Measurements from ENCODE around the gene NIPAL3.
"Not testable (repeated sequence)": the region's sequence is repeated elsewhere in the genome, so short reads cannot be mapped to it uniquely, and the experiment has no call there.

NIPAL3 gene

DNA sequence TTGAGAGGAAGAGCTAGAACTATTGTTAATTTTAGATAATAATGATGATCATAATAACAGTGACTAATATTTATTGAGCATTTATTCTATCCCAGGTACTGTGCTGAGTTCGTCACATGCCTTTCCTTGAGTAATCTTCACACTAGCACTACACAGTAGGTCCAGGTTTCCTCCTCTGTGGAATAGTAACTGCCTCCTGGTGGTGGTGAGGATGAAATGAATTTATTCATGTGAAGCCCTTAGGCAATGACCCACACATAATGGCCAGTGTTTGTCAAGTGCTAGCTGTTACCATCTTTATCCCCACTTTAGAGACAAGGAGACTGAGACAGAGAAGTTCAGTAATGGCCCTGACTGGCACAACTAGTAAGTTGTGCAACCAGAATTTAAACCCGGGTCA, 5.9 kb downstream of the NIPAL3 start:
- FAIRE-seq = no peak
- no peak for DNase-seq (ENCODE audit: low spot score)

DNA sequence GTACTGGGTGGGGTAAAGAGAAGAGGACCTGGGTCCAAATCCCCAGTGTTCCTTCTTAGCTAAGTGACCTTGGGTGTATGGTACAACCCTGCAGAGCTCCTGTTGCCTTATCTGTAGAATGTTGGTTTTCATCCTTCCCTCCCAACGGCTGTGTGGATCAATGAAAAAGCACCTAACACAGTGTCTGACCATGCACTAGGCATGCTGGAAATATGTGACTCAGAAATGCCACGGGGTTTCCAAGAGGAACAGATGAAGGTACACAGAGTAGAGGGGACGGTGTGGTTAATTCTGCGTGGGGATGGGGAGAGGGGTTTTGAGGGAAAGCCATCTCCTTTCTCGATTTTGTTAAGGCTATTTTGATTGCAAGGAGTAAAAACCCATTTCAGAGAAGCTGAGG, 8.6 kb downstream of the NIPAL3 start:
- no peak for DNase-seq (ENCODE audit: low spot score)
- no peak for FAIRE-seq

DNA sequence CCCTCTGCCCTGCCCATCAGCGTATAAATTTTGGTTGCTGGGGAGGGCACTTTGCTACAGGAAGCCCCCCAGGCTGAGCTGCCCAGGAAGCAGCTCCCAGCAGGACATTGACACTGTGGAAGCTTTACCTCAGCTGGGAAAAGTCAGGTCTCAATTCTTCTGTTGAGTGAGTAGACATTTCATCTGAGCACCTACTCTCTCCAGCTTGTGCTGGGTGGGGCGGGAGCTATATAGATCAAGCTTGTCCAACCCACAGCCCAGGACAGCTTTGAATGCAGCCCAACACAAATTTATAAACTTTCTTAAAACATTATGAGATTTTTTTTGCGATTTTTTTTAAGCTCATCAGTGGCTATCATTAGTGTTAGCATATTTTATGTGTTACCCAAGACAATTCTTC, 9.4 kb downstream of the NIPAL3 start:
- FAIRE-seq = no peak
- no peak for DNase-seq (ENCODE audit: low spot score)

DNA sequence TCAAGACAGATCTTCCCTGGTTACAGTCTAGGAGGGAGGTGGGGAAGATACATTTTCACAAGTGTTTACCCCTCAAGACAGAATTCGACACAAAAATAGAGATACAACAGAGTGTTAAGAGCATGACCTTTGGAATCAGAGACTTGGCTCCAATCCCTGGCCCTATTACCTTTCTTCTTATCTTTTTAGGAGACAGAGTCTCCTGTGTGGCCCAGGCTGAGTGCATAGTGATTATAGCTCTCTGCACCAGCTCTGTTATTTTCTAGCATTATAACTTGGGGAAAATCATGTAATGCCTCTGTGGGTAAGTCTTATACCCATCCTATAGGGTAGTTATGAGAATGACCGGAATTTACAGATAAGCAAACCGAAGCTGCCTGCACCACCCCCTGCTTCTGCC, 9.8 kb downstream of the NIPAL3 start:
- DNase-seq (ENCODE audit: low spot score) (no peak), FAIRE-seq (no peak)

DNA sequence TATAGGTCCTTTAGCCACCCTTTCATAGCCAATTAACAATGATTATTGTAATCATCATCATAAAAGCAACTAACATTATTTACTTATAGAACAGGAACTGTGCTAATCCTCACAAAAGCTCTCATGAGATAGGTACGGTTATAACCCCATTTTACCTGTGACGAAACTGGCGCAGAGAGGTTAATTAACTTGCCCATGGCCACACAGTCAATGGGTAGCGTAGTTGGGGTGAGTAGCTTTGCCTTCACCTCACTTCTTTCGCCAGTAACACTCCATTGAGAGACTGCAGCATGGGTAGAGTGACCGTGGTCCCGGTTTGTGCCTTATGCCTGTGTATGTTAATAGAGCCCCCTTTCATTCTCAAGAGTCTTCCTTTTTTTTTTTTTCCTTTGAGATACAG, 10.3 kb downstream of the NIPAL3 start:
- FAIRE-seq (no peak), DNase-seq (ENCODE audit: low spot score) (no peak)

DNA sequence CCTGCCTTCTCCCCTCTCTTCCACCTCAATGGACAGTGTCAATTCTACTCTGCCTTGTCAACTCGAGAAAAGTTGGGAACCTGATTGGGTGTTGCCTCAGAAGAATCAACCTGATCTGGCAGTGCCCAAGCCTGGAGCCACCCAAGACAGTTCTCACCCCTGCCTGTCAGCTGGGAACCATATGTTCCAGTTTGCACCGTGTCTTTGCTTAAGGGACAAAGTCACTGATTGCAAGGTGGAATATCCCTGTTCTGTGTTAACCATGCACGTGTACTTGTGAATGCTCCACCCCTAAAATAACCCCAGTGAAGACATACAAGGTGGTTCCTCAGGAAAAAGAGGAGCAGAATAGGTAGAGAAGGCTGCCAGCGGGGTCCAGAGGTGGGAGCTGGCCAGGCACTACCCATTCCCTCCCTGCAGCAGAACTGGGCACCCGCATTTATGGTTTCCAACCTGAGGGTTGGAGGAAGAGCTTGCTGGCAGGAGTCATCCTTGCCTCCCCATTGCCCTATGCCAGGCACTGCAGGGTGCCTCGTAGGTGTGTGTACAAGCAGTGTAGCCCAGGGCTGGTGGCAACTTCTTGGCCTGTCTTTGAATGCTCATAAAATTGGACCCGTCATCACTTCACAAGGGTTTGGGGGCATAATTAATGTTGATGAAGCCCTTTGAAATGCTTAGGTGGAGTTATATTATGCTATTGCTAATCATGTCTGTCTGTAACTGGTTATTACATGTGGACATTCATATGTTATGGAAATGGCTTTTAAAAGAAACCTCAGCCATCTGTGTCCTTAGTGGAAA, 11.3 kb downstream of the NIPAL3 start:
- FAIRE-seq = no peak
- DNase-seq (ENCODE audit: low spot score) = no peak

DNA sequence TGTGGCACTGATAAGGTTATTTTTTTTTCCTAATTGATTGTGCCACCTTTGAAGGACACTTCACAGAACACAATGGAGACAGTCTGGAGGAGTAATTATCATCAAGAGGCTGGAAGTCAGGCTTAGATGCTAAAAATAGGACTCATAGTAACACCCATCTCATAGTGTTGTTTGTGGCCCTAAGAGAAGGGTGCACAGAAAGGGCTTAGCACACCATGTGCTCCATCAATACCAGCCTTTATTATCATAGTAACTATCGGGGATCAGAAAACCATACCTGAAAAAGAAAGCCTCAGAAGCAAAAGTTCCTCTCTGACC, 11.9 kb downstream of the NIPAL3 start:
- DNase-seq (ENCODE audit: low spot score) (no peak), FAIRE-seq (no peak)

DNA sequence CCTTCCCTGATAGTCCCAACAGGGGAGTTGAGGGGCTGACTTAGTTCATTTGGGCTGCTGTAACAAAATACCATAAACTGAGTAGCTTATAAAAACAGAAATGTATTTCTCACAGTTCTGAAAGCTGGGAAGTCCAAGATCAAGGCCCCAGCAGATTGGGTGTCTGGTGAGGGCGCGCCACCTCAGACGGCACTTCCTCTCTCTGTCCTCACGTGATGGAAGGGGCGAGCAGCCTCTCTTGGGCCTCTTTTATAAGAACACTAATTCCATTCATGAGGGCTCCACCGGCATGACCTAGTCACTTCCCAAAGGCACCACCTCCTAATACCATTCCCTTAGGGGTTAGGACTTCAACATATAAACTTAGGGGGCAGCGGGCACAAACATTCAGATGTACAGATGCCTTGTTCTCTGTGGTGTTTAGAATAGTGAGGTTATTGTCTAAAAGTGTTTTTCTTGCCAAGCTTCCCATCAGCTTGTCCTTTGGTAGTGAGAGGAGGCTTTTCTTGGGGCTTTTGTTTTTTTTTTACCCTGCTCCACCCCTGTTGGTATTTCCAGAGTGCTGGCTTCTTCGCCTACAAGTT, 20.3 kb downstream of the NIPAL3 start:
- no peak for FAIRE-seq
- DNase-seq (ENCODE audit: low spot score) = no peak

DNA sequence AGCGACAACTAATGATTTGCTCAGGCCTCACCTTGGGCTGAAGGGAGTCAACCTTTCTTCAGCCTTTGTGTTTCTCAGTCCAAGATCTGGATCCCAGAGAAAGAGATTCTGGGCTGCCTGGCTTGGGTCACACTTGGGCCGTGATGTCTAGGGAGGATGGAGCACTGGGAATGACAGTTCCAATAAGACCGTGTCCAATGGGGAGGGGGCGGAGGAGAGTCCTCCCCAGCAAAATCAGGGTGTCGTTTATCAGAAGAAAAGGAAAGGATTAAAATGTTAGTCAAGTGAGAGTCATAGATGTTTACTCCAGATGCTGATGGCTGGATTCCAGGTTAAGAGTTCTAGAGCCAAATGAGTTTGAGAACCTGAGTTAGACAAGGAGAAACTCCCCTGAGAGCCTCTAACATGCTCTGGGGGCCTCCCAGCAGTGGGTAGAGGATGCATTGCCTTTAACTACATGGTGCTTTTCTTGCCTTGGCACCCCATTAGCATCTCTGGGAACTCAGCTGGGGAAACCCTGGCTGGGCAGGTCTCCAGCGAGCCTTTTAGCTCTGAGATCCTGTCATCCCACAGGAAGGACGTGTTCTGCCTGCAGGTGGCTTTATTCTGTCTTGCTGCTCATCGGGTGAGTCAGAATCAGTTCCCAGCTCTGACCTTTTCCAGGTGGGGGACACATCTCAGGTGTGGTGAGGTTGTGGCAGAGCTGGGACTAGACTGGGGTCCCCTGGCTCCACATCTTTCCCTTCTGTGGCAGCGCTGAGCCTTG, 22.2 kb downstream of the NIPAL3 start:
- DNase-seq (ENCODE audit: low spot score) (no peak), FAIRE-seq (no peak)

DNA sequence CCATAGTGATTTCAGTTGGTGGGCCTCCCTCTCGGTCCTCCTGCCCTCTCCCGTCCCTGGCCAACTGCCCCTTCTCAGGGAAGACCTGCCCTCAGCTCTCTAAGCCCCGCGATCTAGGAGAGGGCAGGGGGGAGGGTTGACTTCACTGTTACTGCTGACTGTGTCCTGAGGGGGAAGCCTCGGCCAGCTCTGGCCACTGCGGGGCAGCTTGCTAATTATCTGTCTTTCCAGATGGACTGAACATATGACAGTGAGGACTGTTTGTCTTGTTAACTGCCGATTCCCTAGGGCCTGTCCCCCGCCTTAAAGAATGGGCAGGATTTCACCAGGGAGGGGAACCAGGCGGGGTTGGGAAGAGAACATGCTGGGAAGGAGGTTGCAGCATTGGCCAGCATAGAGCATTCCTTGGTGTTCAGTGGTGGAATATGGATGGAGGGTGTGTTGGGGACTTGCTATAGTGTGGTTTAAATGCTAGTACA, 22.9 kb downstream of the NIPAL3 start:
- no peak for FAIRE-seq
- no peak for DNase-seq (ENCODE audit: low spot score)

DNA sequence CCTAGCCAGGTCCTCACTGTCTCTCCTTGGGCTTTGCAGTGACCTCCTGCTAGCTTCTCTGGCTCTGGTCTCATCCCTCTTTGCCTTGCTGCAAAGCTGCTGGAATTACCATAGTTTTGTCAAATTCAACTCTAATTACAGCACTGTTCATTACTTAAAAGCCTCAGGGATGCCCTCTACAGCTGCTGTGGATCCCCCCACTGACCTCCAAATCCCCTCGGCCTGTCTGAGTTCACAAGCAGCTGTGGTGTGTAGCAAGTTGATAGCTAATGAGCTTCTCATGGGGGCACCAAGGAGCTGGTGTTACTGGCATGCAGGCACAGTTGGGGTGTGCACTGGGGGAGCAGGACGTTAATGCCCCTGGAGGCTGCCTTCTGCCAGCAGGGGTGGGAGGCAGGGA, 24.8 kb downstream of the NIPAL3 start:
- no peak for FAIRE-seq

DNA sequence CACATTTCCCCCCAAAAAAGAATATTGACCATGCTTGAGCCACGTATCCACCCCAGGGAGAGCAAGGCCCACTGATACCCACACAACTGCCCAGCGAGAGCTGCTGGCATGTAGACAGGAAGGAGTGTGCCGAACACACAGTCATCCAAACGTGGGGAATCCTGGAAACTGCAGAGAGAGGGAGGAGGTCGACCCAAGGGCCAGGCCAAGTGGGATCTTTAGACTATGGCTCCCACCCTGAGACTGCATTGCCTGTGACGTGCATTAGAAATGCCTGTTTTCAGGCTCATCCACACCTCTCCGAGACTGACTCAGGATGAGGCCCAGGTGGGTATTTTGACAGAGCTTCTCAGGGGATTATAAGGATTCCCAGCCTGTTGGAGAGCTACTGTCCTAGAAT, 25.9 kb downstream of the NIPAL3 start:
- DNase-seq (ENCODE audit: low spot score) = no peak
- no peak for FAIRE-seq

More for the DNA sequence above, 24.8 kb downstream of the NIPAL3 start:
- DNase-seq (ENCODE audit: low spot score) = no peak

DNA sequence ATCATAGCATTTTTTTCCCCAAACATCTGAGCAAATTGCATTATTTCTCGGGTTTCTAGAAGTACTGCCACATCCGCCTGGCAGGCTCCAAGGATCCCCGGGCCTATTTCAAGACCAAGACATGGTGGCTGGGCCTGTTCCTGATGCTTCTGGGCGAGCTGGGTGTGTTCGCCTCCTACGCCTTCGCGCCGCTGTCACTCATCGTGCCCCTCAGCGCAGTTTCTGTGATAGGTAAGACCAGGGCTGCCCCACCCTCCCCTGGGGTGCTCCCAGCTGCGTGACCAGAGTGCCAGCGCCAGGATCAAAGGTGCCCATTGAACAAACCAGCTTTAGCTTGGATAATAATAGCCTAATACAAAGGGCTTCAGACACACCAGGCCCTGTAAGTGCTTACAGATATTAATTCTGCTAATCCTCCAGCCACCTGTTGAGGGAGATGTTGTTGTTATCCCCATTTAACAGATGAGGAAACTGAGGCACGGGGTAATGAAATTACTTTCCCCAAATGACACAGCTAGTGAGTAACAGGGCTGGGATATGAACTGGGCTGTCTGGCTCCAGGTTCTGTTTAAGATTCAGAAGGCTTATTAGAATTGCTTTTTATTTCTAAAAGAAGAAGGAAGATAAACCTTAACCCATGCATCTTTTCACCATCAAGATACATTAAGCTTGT, 26.5 kb downstream of the NIPAL3 start:
- FAIRE-seq = no peak
- DNase-seq (ENCODE audit: low spot score) = no peak

DNA sequence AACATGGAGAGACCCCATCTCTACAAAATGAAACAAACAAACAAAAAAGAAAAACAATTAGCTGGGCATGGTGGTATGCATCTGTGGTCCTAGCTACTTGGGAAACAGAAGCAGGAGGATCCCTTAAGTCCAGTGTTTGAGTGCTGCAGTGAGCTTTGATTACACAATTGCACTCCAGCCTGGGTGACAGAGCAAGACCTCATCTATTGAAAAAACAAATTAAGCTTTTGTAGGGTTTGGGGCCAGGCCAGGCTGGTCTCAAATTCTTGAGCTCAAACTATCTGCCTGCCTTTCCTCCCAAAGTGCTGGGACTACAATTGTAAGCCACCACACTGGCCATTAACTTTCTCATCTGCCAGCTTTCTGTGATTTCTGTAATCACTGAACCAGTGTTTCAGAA, 27.2 kb downstream of the NIPAL3 start:
- DNase-seq (ENCODE audit: low spot score) = no peak
- FAIRE-seq = no peak

DNA sequence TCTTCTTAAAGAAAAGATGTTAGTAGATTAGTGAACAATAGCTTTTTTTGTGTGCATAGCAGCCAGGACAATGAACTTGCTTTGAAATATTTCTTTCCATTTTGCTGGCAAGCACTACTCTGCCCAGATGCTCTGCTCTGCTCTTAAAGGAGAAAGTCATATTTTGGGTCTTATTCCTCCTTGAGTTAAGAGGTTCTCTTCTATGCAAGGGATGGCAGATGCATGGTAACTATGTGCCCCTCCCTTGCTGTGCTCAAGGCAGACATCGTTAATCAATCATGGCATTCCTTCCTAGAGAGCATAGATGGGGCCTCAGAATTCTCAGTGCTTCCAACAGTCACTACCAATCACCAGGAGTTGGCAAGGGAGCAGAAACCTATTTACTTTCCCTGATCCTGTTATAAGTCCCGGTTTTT, 27.6 kb downstream of the NIPAL3 start:
- no peak for DNase-seq (ENCODE audit: low spot score)
- no peak for FAIRE-seq

DNA sequence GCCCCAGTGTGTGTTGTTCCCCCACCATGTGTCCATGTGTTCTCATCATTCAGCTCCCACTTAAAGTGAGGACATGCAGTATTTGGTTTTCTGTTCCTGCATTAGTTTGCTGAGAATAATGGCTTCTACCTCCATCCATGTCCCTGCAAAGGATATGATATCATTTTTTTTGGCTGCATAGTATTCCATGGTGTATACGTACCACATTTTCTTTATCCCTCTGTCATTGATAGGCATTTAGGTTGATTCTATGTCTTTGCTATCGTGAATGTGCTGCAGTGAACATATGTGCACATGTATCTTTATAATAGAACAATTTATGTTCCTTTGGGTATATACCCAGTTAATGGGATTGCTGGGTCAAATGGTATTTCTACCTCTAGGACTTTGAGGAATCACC, 30.8 kb downstream of the NIPAL3 start:
- not testable (repeated sequence) for FAIRE-seq; DNase-seq (ENCODE audit: low spot score)

DNA sequence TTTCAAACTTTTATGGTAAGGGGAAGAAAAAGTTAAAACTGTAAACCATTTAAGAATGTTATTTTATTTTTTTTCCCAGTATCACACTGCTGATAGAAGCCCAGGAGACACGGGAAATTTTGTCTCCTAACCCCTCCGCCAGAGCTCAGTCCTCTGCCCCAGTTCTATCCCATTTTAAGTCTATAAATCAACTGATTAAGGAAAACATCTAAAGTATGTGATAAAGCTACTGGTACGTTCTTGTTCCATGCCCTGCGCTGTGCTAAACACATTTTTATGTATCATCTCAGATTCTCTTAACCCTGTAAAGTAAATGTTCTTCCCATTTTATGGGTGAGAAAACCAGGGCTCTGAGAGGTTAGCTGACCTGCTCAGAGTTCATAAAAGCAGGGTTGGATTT, 34.7 kb downstream of the NIPAL3 start:
- FAIRE-seq (no peak), DNase-seq (ENCODE audit: low spot score) (no peak)

DNA sequence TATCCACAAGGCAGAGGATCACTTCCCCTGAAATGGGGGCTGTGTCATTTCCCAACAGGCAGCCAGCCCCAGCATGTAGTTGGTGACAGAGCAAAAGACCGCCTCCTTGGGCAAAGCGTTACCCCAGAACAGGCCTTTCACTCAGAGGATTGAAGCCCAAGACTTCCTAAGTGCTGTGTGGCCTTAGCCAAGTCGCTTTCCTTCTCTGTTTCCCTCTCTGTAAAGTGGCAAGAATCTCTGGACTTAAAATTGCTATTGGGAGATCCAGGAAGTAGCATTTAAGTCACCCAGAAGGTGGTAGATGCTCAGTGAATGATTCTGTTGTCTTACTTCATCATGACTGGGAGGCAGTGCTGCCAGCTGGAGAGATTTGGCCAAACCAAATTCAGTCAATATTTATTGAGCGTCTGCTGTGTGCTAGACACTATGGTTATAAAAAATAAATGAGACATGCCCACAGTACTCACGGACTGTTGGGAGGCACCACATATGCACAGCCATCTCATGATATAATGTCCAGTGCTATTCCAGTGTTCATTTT, 35.3 kb downstream of the NIPAL3 start:
- no peak for FAIRE-seq
- DNase-seq (ENCODE audit: low spot score) = no peak

DNA sequence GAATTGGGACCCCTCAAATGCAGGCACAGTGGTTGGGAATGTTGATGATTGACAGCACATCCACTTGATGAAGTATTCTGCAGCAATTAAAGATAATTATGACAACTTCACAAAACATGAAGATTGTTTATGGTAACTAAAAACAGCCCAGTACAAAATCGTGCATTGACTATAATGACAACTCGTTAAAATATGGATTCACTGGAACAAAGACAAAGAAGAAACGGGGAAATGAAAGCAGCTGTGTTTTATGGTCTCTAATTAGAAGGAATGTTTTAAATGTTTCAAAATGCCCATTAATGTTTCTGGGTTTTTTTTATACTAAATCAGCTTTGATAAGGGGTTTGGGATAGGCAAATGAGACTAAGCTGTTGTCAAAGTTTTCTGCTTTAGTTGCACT, 36.1 kb downstream of the NIPAL3 start:
- DNase-seq (ENCODE audit: low spot score) = no peak
- no peak for FAIRE-seq

DNA sequence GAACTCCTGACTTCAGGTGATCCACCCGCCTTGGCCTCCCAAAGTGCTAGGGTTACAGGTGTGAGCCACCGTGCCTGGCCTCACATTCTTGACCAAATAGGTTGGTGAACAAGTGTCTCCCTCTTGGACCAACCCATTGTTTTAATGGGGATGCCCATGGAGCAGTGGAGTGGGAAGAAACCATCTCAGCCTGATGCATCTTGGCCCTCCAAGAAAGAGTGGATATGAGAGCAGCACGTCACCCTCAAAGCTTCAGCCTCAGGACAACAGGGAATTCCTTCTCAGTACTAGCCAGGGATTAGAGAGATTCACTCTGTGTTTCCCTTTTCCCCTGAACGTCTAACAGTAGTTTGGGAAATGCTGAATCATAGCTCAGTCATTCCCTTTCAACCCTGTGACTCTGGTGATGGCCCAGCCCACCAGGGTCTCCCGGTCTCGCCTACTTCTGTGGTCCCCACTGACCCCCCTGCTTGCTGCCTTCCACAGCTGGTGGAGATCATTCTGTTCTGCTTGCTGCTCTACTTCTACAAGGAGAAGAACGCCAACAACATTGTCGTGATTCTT, 37.4 kb downstream of the NIPAL3 start:
- no peak for FAIRE-seq

DNA sequence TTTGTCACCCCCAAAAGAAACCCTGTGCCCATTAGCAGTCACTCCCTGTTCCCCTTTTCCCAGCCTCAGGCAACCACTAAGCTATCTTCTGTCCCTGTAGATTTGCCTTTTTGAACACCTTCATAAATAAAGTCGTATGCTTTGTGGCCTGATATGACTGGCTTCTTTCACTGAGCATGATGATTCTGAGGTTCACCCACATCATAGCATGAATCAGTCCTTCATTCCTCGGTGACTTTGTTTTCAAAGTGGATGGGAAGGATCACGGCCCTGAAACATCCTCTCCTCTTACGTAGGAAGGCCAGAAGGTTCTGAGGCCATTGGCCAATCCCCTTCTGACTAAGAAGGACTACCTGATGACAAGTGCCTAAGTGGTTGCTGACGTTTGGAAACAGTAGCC, 39.1 kb downstream of the NIPAL3 start:
- no peak for FAIRE-seq

More for the DNA sequence above, 37.4 kb downstream of the NIPAL3 start:
- no peak for DNase-seq (ENCODE audit: low spot score)

More for the DNA sequence above, 39.1 kb downstream of the NIPAL3 start:
- no peak for DNase-seq (ENCODE audit: low spot score)

All from urothelium cell line (cell line).